UCSD-AML1 (cell line): ENCODE data around the gene FBRS.
"Not testable (repeated sequence)": the region's sequence is repeated elsewhere in the genome, so short reads cannot be mapped to it uniquely, and the experiment has no call there.

Experiments
- DNase-seq: peaks from one replicate; lab custom pipeline; 2025; ENCODE audit not compliant: unreplicated experiment; lab: John Stamatoyannopoulos, UW

The FBRS gene

DNA sequence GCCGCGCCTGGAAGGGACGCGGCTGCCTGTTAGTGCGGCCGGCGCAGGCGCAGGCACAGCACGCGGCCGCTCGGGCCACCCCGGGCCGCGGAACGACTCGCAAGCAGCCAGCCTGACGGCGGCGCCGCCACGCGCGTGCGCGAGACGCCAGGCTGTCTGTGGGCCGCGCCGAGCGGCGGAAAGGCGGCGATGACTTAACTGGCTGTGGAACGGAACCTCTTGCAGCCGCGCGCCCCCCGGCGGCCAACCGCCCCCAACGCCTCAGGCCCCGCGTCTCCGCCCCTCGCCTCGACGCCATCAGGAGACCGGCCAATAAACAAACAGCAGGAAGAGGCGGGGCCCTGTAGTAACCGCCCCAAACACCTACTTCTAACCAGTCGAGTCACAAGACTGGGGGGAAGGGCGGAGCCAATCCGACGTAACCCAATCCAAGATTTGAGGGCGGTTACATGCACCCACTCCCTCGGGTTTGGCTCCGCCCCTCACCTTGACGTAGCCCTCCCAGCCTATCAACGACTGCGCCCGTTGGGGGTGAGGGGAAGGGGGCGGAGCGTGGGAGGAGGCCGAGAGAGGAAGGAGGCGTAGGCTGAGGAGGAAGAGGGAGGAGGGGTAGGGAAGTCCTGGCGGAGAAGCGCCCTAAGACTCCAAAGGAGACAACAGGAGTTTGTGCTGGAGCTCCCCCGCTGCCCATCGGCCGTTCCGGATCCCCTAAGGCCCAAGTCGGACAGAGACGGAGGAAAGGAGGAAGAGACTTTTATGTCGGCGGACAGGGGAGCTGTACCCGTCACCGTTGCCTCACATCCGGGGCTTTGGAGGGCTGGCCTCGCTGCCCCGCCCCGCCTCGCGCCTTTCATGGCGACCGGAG, at the start of gene FBRS:
TSS of gene FBRS (plus strand) at position 566 of the 865 bp plus-strand sequence. CDS start 1,088 bp downstream, outside the sequence.
- DNase-seq = peak; percentile 100

DNA sequence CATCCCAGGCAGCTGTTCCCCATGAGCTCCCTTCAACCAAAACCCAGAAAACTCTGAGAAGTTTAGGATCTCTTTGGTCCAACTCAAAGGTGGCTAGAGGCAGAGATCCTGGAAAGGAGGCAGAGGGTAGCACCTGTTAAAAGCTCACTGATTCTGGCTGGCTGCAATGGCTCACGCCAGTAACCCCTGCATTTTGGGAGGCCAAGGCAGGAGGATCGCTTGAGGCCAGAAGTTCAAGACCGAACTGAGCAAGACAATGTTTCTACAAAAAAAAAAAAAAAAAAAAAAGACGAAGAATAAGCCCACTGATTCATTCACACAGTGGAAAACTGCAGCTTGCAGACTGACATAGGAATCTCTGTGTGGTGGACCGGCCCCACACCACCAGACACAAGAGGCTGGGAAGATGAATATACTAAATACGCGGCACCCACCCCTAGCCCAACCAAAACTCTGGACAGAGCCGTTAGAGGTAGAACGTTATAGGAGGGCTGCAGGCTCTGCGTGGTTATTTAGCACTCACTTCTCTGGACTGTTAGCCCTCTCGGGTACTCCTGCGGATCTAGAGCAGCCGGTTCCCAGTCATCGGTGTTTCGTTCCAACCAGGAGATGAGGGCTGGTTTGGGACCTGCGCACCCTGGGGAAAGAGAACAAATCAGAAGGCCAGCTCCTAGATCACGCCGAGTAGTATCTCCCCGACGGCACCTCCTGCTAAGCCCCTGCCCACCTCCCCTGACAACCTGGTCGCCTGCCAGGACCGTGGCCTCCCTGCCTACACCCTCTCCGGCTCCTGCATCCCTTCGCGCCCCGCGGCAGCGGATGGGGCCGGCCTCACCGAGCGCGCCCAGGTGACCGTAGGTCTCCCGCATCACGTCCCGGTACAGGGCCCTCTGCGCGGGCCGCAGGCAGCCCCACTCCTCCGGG, 49.0 kb upstream of the FBRS start:
- DNase-seq = peak; percentile 70

DNA sequence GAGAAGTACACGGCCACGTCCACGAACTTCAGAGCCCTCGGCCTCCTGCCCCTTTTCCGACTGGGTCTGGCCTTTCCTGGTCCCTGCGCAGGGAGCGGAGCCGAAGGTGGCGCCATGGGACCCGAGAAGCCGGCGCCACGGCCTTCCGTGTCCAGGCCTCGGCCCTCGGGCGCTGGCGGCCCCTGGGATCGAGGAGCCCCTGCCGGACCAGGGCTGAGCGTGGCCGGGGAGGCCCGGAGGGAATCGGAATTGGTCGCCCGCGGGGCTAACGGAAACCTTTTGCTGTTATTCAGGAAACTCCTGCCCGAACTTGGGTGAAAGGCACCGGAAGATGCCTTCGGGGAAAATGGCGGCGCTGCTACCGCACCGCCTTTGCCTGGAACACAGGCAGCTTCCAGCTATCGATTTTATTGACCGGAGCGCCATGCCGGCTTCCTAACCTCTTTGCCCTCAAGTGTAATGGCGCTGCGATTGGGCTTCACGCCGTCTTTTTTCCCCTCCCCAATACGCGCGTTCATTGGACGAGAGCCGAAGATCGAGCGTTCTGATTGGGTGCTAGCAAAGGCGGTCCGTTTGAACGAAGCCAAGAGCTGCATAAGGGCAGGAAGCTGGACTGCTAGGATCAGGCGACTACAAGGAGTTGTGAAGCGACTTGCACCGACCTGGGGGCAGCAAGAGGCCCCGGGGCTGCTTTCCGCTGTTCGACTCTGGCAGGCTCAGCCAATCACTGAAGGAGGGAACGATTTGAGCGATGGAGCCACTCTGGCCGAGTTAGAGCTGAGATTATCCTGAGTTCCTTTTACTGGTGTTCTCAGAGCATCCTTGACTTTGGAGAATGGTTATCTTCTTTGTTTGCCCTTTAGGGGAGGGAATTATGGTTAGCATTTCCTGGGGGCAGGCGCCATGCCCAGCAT, 48.0 kb upstream of the FBRS start, which contains the start of gene ZNF689:
TSS of gene ZNF689 (minus strand) at position 464 of the 914 bp plus-strand sequence. CDS start at position 116, 348 bp downstream.
- DNase-seq = peak; percentile 96

DNA sequence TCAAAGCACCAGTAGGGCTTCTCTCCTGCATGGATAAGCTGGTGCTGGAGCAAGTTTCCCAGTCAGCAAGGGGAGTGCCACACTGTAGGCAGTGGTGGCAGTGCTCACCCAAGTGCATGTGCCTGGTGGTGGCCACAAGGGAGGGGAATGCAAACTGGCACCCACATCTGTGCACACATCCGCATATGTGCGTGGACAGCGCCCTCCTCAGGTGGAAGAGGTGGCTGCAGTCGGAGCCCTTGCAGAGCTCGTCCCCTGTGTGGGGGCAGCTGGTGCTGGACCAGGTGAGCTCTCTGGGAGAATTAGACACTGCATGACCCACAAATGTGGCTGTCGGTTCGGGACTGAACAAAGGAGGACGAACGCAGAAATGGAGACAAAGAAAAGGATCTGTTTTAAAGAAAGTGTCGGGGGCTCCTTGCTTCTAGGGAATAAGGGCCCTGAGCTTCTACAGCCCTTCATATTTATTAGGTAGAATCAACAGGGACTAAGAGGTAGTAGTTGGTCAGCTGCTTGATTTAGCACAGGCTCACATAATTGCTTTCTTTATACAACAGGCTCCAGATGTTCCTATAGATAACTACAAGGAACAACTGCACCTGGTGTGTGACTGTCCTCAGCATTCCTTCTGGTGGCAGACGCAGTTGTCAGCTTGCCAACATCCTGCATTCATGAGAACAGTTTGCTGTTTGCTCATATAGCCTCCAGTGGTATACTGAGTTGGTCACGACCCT, 42.7 kb upstream of the FBRS start:
- peak; percentile 83 for DNase-seq

DNA sequence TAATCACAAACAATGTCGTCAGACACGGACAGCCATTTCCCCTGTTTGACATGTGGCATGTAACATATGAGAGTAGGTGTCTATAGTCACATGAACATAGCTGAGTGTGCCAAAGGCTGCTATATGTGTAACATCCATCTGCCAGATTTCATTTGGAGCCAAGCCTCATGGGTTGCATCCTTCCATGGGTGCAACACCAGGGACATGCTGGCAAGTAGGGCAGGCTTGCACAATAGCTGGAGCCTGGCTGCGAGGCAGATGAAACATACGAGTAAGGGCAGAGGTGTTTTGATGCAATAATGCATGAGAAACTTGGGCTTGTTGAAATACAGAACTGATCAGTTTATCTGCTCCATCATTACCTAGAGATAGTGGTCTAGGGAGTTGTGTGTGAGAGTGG, 39.0 kb upstream of the FBRS start:
- DNase-seq = no peak

DNA sequence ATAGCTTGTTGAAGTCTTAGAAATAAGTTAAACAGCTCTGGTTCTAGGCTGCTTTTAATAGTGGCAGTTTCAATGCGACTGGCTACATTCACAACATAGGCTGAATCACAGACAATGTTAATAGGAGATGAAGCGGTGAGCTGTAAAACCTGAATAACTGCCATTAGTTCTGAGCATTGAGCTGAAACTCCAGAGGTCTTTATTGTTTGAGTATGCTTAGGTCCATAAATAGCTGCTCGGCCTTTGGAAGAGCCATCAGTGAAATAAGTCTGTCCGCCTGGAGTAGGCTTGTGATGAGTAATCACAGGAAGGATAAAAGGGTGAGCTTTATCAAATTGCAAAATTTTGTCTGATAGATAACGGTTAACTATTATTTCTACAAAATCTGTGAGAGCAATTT, 38.6 kb upstream of the FBRS start:
- DNase-seq = no peak

DNA sequence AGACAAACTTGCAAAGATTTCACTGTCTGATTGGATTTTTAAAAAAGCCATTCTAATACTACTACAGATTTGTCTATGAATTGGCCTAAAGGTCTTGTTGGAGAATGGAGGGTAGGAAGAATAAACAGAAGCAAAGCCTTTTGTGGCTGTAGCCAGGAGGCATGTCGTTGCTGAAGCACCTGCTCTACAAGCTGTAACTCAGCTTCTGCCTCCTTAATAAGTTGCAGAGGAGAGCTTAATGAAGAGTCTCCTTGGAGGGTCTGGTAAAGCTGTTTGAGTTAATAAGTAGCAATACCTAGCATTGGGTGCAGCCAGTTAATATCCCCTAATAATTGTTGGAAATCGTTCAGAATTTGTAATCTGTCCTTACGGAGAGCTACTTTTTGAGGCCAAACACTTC, 38.1 kb upstream of the FBRS start:
- no peak for DNase-seq

DNA sequence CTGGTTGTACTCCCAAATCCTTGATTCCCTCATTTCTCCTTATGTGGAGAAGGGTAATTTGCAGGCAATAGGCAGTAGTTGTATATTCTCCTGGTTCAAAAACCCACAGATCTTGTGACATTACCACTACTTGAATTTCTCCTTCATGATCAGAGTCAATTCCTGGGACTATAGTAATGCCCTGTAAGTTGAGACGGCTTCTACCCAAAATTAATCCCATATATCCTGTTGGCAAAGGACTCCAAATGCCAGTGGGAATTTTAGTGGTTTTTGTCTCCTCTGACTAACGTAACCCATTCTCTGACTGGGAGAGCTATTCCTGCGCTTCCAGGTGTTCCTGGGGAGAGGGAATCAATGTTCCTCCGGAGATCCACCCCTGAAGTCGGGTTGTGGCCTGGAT, 36.5 kb upstream of the FBRS start:
- no peak for DNase-seq

DNA sequence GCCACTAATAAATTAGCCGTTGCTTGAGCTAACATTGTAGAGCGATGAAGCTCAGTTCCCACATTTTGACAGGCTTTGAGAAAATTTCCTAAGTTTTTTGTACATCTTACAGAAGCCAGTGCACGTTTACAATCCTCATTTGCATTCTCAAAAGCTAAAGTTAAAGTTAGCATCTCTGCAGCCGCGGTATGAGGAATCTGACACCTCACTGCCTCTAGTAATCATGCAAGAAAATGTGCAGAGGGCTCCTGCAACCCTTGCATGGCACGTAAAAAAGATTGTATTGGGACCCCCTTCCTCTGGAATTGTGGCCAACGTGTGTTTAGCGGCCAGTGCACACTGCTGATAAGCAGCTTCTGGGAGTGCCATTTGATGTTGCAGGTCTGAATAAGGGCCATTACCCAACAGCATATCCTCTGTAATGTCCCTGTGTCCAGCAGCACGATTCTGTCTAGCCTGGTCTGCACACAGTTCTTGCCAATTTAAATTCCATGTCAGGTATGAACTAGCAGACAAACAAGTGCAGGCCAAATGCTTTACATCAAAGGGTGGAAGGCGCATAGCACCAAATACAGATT, 35.7 kb upstream of the FBRS start:
- DNase-seq = no peak

DNA sequence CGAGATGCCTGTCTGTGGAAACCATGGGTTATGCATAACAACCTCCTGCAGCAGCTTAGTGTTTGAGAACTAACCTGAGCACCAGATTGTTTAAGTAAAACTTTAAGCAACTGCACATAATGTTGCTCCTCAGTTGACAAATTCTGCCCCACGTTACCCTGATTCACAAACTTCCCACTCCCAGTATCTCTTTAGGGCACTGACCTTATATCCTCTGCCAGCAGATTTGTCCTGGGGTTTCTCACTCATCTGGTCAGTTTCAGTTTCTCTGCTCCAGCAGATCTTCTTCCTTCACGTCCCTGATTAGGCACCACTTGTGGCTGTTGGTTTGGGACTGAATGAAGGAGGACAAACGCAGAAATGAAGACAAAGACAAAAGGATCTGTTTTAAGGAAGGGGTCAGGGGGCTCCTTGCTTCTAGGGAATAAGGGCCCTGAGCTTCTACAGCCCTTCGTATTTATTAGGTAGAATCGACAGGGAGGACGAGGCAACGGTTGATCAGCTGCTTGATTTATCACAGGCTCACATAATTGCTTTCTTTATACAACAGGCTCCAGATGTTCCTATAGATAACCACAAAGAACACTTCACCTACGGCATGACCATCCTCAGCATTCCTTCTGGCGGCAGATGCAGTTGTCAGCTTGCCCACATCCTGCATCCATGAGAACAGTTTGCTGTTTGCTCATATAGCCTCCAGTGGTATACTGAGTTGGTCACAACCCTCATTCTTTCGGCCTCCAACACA, 34.5 kb upstream of the FBRS start:
- no peak for DNase-seq

DNA sequence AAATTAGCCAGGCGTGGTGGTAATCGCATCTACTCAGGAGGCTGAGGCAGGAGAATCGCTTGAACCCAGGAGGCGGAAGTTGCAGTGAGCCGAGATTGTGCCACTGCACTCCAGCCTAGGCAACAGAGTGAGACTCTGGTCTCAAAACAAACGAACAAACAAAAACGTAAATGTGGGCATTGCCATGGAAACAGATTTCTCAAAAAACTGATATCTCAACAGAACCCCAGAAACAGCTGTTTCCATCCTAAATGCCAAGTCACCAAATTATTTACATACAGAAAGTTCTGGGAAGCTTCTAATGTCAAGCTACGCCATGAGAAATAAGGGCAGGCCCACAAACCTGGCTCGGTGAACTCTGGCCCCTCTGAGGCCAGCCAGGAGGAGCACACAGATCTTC, 32.0 kb upstream of the FBRS start:
- DNase-seq = no peak

DNA sequence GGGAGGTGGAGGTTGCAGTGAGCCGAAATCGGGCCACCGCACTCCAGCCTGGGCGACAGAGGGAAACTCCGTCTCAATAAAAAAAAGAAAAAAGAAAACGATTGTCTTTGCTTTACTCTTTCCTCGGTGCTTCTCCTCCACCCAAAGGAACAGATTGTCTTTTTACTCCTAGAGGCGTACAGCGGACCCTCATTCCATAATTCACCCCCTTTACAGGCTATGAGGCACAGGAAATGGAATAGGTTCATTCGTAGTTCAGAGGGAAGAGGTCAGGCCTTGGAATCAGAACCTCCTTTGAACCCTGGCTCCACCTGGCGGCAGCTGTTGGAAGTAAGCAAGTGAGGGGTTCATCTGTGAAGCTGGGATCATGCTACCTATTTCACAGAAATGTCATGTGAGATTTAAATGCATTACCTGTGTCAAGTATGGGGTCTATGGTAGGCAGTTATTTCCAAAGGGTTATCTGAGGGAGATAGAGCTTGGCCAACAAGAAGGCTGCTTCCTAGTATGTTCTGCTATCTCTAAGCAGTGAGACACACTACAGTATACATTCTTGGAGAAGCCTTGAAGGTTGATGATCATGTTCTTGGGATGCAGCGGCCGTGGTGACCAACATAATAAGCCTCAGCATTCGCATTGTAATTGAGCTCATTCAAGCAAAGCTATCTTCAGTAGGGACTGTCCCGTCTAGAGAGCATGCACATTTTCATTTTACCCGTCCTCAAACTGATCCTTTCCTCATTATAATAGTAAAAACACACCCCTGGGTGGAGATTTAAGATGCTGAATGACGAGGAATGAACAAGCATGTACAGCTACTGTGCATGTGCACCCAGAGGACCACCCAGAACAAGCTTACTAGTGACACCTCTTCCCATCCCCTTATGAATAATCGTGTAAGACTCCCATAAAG, 29.3 kb upstream of the FBRS start:
- DNase-seq = peak; percentile 80

DNA sequence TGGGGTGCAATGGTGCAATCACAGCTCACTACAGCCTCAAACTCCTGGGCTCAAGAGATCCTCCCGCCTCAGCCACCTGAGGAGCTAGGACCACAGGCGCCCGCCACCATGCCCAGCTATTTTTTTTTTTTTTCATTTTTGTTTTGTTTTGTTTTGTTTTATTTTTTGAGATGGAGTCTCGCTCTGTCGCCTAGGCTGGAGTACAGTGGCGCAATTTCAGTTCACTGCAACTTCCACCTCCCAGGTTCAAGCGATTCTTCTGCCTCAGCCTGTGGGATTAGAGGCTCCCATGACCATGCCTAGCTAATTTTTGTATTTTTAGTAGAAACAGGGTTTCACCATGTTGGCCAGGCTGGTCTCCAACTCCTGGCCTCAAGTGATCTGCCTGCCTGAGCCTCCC, 25.8 kb upstream of the FBRS start:
- not testable (repeated sequence) for DNase-seq

DNA sequence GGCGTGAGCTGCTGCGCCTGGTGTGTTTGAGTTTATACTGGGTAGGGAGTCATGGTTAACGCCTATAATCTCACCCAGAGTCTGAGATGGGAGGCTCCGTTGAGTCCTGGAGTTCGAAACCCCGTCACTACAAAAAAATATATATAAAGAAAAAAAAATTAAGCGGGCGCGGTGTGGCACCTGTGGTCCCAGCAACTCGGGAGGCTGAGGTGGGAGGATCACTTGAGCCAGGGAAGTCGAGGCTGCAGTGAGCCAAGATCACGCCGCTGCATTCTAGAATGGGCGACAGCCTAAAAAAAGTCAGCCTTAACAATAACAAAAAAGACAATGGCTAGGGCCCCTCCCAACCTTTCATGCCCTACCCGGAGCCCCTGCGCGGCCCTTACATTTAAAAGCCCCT, 24.7 kb upstream of the FBRS start:
- DNase-seq = no peak

DNA sequence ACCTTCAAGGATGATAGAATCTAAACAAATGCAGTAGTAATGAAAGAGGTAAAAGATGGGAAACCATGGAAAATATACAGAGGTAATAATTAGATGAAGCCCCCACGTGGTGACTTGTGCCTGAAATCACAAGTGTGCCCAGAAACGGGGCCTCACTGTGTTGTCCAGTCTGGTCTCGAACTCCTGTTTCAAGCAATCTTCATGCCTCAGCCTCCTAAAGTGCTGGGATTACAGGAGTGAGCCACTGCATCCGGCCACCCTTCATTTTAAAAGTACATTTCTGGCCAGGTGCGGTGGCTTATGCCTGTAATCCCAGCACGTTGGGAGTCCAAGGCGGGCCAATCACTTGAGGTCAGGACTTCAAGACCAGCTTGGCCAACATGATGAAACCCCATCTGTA, 21.6 kb upstream of the FBRS start:
- DNase-seq = no peak

DNA sequence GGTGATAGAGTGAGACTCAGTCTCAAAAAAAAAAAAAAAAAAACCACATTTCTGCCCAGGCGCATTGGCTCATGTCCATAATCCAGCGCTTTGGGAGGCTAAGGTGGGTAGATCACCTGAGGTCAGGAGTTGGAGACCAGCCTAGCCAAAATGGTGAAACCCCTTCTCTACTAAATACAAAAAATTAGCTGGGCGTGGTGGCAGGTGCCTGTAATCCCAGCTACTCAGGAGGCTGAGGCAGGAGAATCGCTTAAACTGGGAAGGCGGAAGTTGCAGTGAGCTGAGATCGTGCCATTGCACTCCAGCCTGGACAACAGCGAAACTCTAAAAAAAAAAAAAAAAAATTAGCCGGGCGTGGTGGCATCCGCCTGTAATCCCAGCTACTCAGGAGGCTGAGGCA, 21.1 kb upstream of the FBRS start:
- DNase-seq = not testable (repeated sequence)

DNA sequence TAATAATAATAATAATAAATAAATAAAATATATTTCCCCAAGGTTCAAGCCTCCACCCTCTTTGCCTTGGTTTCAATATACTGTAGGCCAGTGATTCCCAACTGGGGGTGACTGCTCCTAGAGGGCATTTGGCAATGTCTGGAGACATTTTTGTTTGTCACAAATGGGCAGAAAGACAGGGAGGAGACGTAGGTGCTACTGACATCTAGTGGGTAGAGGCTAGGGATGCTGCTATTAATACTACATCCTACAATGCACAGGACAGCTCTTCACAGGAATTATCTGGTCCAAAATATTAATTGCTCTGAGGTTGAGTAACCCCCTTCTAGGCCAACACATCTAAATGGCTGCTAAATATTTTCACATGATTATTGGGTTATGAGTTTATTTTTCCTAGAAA, 20.3 kb upstream of the FBRS start:
- DNase-seq = no peak

DNA sequence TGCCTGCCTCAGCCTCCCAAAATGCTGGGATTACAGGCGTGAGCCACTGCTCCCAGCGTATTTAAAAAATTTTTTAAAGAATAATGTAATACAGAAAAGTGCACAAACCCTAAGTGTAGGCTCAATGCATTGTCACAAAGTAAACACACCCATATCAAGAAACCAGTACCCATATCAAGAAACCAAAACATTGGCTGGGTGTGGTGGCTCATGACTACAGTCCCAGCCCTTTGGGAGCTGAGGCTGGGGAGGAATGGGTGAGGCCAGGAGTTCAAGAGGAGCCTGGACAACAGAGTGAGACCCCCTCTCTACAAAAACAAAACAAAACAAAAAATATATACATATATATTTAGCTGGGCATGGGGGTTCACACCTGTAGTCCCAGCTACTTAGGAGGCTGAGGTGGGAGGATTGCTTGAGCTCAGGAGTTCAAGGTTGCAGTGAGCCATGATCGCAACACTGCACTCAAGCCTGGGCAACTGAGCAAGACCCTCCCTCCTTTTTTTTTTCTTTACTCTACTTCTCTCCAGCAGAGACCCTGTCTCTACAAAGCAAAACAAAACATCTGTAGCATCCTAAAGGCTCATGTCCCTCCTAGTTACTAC, 16.8 kb upstream of the FBRS start:
- DNase-seq = no peak
